ENCODE measurements around the gene YIPF2. TPM values are rescaled to one million over a fixed set of nuclear protein-coding genes. Genes with fewer than 3 reads are reported as not detected.
"Not testable (repeated sequence)": the region's sequence is repeated elsewhere in the genome, so short reads cannot be mapped to it uniquely, and the experiment has no call there.

The YIPF2 gene
- total RNA-seq, 1 donor from 2014 or later, result 23.0 TPM

DNA sequence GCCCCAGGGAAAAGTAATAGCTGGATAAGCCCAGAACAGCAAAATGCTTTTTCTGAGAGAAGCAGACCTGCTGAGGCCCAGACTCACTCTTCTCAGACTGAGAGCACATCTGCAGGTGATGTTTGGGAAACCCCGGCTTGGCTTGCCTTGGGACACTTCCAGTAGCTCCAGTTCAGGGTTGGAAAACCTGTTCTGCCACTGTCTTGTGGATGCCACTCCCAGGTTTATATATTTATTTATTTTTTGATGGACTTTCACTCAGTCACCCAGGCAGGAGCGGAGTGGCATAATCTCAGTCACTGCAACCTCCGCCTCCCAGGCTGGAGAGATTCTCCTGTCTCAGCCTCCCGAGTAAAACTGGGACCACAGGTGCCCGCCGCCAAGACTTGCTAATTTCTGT is 24.4 kb upstream of the YIPF2 start:
- CTCF ChIA-PET, result interaction anchor here (0.5 to 1.5 kb wide), 3 partner anchors 11 to 174 kb away, joined by 3 to 6 read pairs (median 4); no protein-coding TSS in a partner anchor
- Mint-ChIP-seq H3K36me3 (ENCODE audit: low read depth) (no peaks in the 10 kb centered on the region), H3K27ac (no peak overlapping the region), H3K27me3 (no peaks in the 10 kb centered on the region), H3K4me3 (no peak overlapping the region), H3K9me3 (no peaks in the 10 kb centered on the region), H3K4me1 (peaks cover 5% of the 10 kb centered on the region)
- ATAC-seq (ENCODE audit: low read depth) (no peak), DNase-seq (no peak)
- POLR2A ChIA-PET, result no interaction called here
- TF ChIP-seq, protein P1, sequence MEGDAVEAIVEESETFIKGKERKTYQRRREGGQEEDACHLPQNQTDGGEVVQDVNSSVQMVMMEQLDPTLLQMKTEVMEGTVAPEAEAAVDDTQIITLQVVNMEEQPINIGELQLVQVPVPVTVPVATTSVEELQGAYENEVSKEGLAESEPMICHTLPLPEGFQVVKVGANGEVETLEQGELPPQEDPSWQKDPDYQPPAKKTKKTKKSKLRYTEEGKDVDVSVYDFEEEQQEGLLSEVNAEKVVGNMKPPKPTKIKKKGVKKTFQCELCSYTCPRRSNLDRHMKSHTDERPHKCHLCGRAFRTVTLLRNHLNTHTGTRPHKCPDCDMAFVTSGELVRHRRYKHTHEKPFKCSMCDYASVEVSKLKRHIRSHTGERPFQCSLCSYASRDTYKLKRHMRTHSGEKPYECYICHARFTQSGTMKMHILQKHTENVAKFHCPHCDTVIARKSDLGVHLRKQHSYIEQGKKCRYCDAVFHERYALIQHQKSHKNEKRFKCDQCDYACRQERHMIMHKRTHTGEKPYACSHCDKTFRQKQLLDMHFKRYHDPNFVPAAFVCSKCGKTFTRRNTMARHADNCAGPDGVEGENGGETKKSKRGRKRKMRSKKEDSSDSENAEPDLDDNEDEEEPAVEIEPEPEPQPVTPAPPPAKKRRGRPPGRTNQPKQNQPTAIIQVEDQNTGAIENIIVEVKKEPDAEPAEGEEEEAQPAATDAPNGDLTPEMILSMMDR (IDR thresholded peaks at IDR 0.05), result no peak
- intact Hi-C loops (cut with micrococcal nuclease), result no loop called here

DNA sequence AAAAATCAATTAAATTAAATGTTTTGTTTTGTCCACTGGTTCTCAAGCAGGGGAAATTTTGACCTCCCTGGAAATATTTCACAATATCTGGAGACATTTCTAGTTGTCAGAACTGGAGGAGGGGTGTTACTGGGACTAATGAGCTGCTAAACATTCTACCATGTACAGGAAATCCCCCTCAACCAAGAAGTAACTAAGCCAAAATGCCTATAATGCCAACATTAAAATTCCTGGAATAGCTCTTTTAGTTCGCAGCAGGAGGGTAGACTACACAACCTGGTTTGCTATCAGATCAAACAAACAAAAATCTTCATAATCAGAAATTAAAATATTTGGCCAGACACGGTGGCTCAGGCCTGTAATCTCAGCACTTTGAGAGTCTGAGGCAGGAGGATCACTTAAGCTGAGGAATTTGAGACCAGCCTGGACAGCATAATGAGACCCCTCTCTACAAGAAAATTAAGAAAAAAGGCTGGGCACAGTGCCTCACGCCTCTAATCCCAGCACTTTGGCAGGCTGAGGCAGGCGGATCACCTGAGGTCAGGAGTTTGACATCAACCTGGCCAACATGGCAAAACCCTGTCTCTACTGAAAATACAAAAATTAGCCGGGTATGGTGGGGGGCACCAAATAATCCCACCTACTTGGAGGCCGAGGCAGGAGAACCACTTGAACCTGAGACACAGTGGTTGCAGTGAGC is 18.7 kb upstream of the YIPF2 start:
- DNase-seq (no peak), ATAC-seq (ENCODE audit: low read depth) (no peak)
- Mint-ChIP-seq H3K36me3 (ENCODE audit: low read depth) (no peaks in the 10 kb centered on the region), H3K4me1 (peaks cover 1% of the 10 kb centered on the region), H3K27ac (no peak overlapping the region), H3K9me3 (no peaks in the 10 kb centered on the region), H3K4me3 (no peak overlapping the region), H3K27me3 (no peaks in the 10 kb centered on the region)
- intact Hi-C loops (cut with micrococcal nuclease), result no loop called here
- CTCF ChIA-PET, result no interaction called here
- POLR2A ChIA-PET, result no interaction called here
- TF ChIP-seq, protein P1 (IDR thresholded peaks at IDR 0.05), result no peak

DNA sequence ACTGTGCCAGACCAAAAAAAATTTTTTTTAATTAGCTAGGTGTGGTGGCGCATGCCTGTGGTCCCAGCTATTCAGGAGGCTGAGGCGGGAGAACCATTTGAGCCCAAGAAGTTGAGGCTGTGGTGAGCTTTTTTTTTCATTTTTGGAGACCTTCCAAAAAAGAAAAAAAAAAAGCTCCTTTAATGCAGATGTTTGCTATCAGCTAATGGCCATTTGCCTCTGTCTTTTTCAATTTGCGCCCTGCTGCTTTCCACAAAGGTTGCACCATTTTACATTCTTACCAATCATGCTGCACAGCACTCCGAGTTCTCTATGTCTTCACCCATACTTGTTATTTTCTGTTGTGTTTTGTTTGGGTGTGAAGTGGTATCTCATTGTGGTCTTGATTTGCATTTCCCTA is 16.8 kb upstream of the YIPF2 start:
- ChIA-PET CTCF (interaction anchor here (1.3 kb wide), 1 partner anchor 51 kb away, joined by 3 read pairs; no protein-coding TSS in a partner anchor), POLR2A (interaction anchor here (0.6 kb wide), 2 partner anchors 348 to 1861 kb away, joined by 3 read pairs; partner anchors contain the start of gene RNASEH2A)
- Mint-ChIP-seq H3K4me3 (no peak overlapping the region), H3K9me3 (no peaks in the 10 kb centered on the region), H3K27ac (no peak overlapping the region), H3K36me3 (ENCODE audit: low read depth) (no peaks in the 10 kb centered on the region), H3K4me1 (peaks cover 4% of the 10 kb centered on the region), H3K27me3 (no peaks in the 10 kb centered on the region)
- TF ChIP-seq, protein P1 (IDR thresholded peaks at IDR 0.05), result no peak
- no peak for ATAC-seq (ENCODE audit: low read depth)
- intact Hi-C loops (cut with micrococcal nuclease), result no loop called here
- no peak for DNase-seq

DNA sequence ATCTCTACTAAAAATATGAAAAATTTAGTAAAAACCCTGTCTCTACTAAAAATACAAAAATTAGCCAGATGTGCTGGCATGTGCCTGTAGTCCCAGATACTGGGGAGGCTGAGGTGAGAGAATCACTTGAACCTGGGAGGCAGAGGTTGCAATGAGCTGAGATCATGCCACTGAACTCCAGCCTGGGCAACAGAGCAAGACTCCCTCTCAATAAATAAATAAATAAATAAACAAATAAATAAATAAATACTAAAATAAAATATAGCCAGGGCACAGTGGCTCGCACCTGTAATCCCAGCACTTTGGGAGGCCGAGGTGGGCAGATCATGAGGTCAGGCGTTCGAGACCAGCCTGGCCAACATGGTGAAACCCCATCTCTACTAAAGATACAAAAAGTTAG is 15.0 kb upstream of the YIPF2 start:
- POLR2A ChIA-PET; H3K36me3 Mint-ChIP-seq (ENCODE audit: low read depth); H3K9me3 Mint-ChIP-seq; H3K4me1 Mint-ChIP-seq; ATAC-seq (ENCODE audit: low read depth); H3K4me3 Mint-ChIP-seq; H3K27ac Mint-ChIP-seq; H3K27me3 Mint-ChIP-seq; DNase-seq: not testable (repeated sequence)
- intact Hi-C loops (cut with micrococcal nuclease), result loop anchor here (2.0 to 5.0 kb wide), 3 partner anchors 17 to 261 kb away; partner anchors contain the start of gene SMARCA4
- CTCF ChIA-PET, result interaction anchor here (1.8 kb wide), 1 partner anchor 182 kb away, joined by 9 read pairs; no protein-coding TSS in a partner anchor

DNA sequence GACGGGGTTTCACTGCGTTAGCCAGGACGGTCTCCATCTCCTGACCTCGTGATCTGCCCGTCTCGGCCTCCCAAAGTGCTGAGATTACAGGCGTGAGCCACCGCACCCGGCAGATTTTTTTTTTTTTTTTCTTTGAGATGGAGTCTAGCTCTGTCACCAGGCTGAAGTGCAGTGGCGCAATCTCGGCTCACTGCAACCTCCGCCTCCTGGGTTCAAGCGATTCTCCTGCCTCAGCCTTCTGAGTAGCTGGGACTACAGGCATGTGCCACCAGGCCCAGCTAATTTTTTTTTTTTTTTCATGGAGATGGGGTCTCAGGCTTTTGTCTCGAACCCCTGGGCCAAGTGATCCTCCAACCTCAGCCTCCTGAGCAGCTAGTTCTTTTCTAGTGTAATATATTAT is 13.2 kb upstream of the YIPF2 start:
- not testable (repeated sequence) for H3K4me1 Mint-ChIP-seq; H3K27ac Mint-ChIP-seq; DNase-seq; H3K27me3 Mint-ChIP-seq; H3K9me3 Mint-ChIP-seq; H3K36me3 Mint-ChIP-seq (ENCODE audit: low read depth); H3K4me3 Mint-ChIP-seq; ATAC-seq (ENCODE audit: low read depth)
- POLR2A ChIA-PET, result interaction anchor here (0.7 to 1.2 kb wide), 5 partner anchors 9 to 480 kb away, joined by 3 to 5 read pairs (median 3); no protein-coding TSS in a partner anchor
- CTCF ChIA-PET, result interaction anchor here (0.6 to 1.8 kb wide), 21 partner anchors 9 to 1330 kb away, joined by 3 to 11 read pairs (median 4); partner anchors contain the start of gene YIPF2
- intact Hi-C loops (cut with micrococcal nuclease), result loop anchor here (1.0 to 5.0 kb wide), 6 partner anchors 19 to 263 kb away; partner anchors contain the start of gene SMARCA4

DNA sequence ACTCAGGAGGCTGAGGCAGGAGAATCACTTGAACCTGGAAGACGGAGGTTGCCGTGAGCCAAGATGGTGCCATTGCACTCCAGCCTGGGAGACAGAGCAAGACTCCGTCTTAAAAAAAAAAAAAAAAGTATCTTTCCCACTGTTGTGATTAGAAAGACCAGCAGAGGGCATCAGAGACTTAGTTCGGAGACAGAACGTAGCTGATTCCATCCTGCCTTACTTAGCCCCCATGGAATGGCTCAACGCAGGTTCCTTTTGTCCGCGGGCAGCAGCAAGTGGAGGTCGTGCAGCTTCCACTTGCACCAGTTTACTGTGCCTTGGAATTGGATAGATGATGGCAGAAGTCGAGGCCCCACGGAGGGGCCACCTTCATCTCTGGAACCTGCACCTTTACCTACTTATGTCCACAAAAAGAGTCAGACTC is 8.2 kb upstream of the YIPF2 start:
- Mint-ChIP-seq H3K27me3 (no peaks in the 10 kb centered on the region), H3K9me3 (no peaks in the 10 kb centered on the region), H3K4me3 (no peak overlapping the region), H3K4me1 (peaks cover 3% of the 10 kb centered on the region), H3K36me3 (ENCODE audit: low read depth) (peaks cover 2% of the 10 kb centered on the region), H3K27ac (no peak overlapping the region)
- intact Hi-C loops (cut with micrococcal nuclease), result loop anchor here (1.0 kb wide), 1 partner anchor 195 kb away; no protein-coding TSS in a partner anchor
- DNase-seq (no peak), ATAC-seq (ENCODE audit: low read depth) (peak; percentile 80)
- TF ChIP-seq, protein P1 (IDR thresholded peaks at IDR 0.05), result no peak
- CTCF ChIA-PET, result interaction anchor here (0.6 to 2.2 kb wide), 10 partner anchors 7 to 454 kb away, joined by 3 to 12 read pairs (median 4); partner anchors contain the start of gene CARM1
- POLR2A ChIA-PET, result interaction anchor here (0.8 to 1.0 kb wide), 2 partner anchors 9 to 24 kb away, joined by 4 read pairs; no protein-coding TSS in a partner anchor
